DOHH2 (cell line): Measurements from ENCODE around the gene HSPA1L.

Source experiments
- H3F3A ChIP-seq: fragments of 200-600 bp; sonication (generic), shearing (Covaris generic); 2 replicates; pipeline ENCODE4 v1.6.0; 2016; ENCODE audit warnings: antibody characterized with exemption, mild to moderate bottlenecking; ENCODE audit not compliant: control insufficient read depth, insufficient read depth
- H3K27ac ChIP-seq: fragments of 200-600 bp; sonication (generic); 2 replicates; pipeline ENCODE4 v1.5.1; 2014; ENCODE audit warnings: low read depth, mild to moderate bottlenecking, low read length, moderate library complexity
- H3K27me3 ChIP-seq: fragments of 200-600 bp; sonication (generic); 2 replicates; pipeline ENCODE4 v1.6.1; 2014; ENCODE audit warnings: mild to moderate bottlenecking, low read length, mixed read lengths; ENCODE audit not compliant: control insufficient read depth
- H3K36me3 ChIP-seq: fragments of 200-600 bp; sonication (generic); 2 replicates; pipeline ENCODE4 v1.6.1; 2014; ENCODE audit warnings: mild to moderate bottlenecking, low read length, moderate library complexity, mixed read lengths; ENCODE audit not compliant: control insufficient read depth
- H3K4me1 ChIP-seq: fragments of 200-600 bp; sonication (generic); 2 replicates; pipeline ENCODE4 v1.6.1; 2014; ENCODE audit warnings: mild to moderate bottlenecking, low read length, mixed read lengths; ENCODE audit not compliant: control insufficient read depth
- H3K4me2 ChIP-seq: fragments of 200-600 bp; sonication (generic); 2 replicates; pipeline ENCODE4 v1.6.0; 2014; ENCODE audit warnings: mild to moderate bottlenecking, low read length, moderate library complexity
- H3K4me3 ChIP-seq: fragments of 200-600 bp; sonication (generic); 2 replicates; pipeline ENCODE4 v1.5.1; 2014; ENCODE audit warnings: mild to moderate bottlenecking, low read length, mixed read lengths
- H3K79me2 ChIP-seq: fragments of 200-600 bp; sonication (generic); 2 replicates; pipeline ENCODE4 v1.6.1; 2014; ENCODE audit warnings: mild to moderate bottlenecking, low read length, mixed read lengths; ENCODE audit not compliant: control insufficient read depth
- H3K9me2 ChIP-seq: fragments of 200-600 bp; sonication (generic); replicated peaks from 2 replicates; pipeline ENCODE4 v1.6.1; 2014; ENCODE audit warnings: mild to moderate bottlenecking, low read length, mixed read lengths; ENCODE audit not compliant: control insufficient read depth
- H3K9me3 ChIP-seq: fragments of 200-600 bp; sonication (generic); 2 replicates; pipeline ENCODE4 v1.6.1; 2014; ENCODE audit warnings: antibody characterized with exemption, low read length, mixed read lengths; ENCODE audit not compliant: control insufficient read depth, insufficient read depth
- H4K20me1 ChIP-seq: fragments of 200-600 bp; sonication (generic); 2 replicates; pipeline ENCODE4 v1.6.0; 2014; ENCODE audit warnings: low read depth, mild to moderate bottlenecking, antibody characterized with exemption, low read length, moderate library complexity; ENCODE audit not compliant: control insufficient read depth, insufficient read depth
- EZH2phosphoT487 ChIP-seq: fragments of 200-600 bp; sonication (generic); IDR thresholded peaks from 2 replicates; pipeline ENCODE4 v1.6.1; 2017; ENCODE audit warnings: borderline replicate concordance, mild to moderate bottlenecking, antibody characterized with exemption, low read length, moderate library complexity, mixed read lengths
- TF ChIP-seq, protein P1 (sequence below): fragments of 200-600 bp; sonication (generic); IDR thresholded peaks from one replicate; pipeline ENCODE4 v1.5.1; 2014; ENCODE audit warnings: antibody characterized with exemption, mild to moderate bottlenecking, low read depth, low read length; ENCODE audit not compliant: poor library complexity, severe bottlenecking

The HSPA1L gene

GRCh38 chr6:31778999-31779885 is 35.8 kb downstream of the HSPA1L start:
- TF ChIP-seq, protein P1, sequence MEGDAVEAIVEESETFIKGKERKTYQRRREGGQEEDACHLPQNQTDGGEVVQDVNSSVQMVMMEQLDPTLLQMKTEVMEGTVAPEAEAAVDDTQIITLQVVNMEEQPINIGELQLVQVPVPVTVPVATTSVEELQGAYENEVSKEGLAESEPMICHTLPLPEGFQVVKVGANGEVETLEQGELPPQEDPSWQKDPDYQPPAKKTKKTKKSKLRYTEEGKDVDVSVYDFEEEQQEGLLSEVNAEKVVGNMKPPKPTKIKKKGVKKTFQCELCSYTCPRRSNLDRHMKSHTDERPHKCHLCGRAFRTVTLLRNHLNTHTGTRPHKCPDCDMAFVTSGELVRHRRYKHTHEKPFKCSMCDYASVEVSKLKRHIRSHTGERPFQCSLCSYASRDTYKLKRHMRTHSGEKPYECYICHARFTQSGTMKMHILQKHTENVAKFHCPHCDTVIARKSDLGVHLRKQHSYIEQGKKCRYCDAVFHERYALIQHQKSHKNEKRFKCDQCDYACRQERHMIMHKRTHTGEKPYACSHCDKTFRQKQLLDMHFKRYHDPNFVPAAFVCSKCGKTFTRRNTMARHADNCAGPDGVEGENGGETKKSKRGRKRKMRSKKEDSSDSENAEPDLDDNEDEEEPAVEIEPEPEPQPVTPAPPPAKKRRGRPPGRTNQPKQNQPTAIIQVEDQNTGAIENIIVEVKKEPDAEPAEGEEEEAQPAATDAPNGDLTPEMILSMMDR, result no peak
- no peak for TF ChIP-seq EZH2phosphoT487
- Histone ChIP-seq H3K36me3 (peaks cover 60% of the 10 kb centered on the region), H4K20me1 (no peaks in the 10 kb centered on the region)

GRCh38 chr6:31778193-31778592 is 36.9 kb downstream of the HSPA1L start:
- H3K4me3 ChIP-seq, result no peak overlapping the region
- no peaks in the 10 kb centered on the region for H3K9me3 ChIP-seq
- no peaks in the 10 kb centered on the region for H3K79me2 ChIP-seq
- H3K36me3 ChIP-seq, result peaks cover 54% of the 10 kb centered on the region
- H3K4me1 ChIP-seq, result peaks cover 17% of the 10 kb centered on the region
- H3K9me2 ChIP-seq, result no peaks in the 10 kb centered on the region
- H3F3A ChIP-seq, result no peaks in the 10 kb centered on the region
- H3K27me3 ChIP-seq, result no peaks in the 10 kb centered on the region
- TF ChIP-seq, protein P1, result no peak
- TF ChIP-seq EZH2phosphoT487, result no peak
- no peaks in the 10 kb centered on the region for H4K20me1 ChIP-seq
- H3K27ac ChIP-seq, result no peak overlapping the region
- H3K4me2 ChIP-seq, result no peak overlapping the region

More at GRCh38 chr6:31778999-31779885, 35.8 kb downstream of the HSPA1L start:
- Histone ChIP-seq H3K4me2 (no peak overlapping the region), H3K4me1 (peaks cover 17% of the 10 kb centered on the region), H3K4me3 (no peak overlapping the region), H3K9me3 (no peaks in the 10 kb centered on the region), H3K9me2 (no peaks in the 10 kb centered on the region), H3K27me3 (no peaks in the 10 kb centered on the region), H3K27ac (no peak overlapping the region), H3K79me2 (no peaks in the 10 kb centered on the region), H3F3A (no peaks in the 10 kb centered on the region)

- TF ChIP-seq, protein P1, result no peak
- TF ChIP-seq EZH2phosphoT487, result no peak
- Histone ChIP-seq H3K9me2 (no peaks in the 10 kb centered on the region), H3K79me2 (no peaks in the 10 kb centered on the region), H4K20me1 (no peaks in the 10 kb centered on the region), H3F3A (no peaks in the 10 kb centered on the region), H3K4me3 (no peak overlapping the region), H3K27ac (no peak overlapping the region), H3K27me3 (no peaks in the 10 kb centered on the region), H3K36me3 (peaks cover 49% of the 10 kb centered on the region), H3K4me1 (peaks cover 17% of the 10 kb centered on the region), H3K4me2 (peak overlapping the region; percentile 43; the same call in 1 of the 2 replicates), H3K9me3 (no peaks in the 10 kb centered on the region)
These were observed 37.4 kb downstream of the HSPA1L start for GRCh38 chr6:31777667-31778050.
